PFSK-1 (cell line): ENCODE results near the gene MYH13.

ENCODE experiments used
- FOXP2 ChIP-seq: optimal IDR thresholded peaks from 2 replicates; pipeline ENCODE3; 2011; ENCODE audit warnings: borderline replicate concordance, control low read depth, inconsistent platforms; ENCODE audit not compliant: insufficient read depth; ENCODE audit errors: extremely low read length, extremely low read depth
- POLR2AphosphoS5 ChIP-seq: IDR thresholded peaks from 2 replicates; pipeline ENCODE4 v1.6.1; 2012; ENCODE audit warnings: low read depth, mild to moderate bottlenecking, control low read depth, low read length, moderate library complexity
- REST ChIP-seq, 2 experiments: IDR thresholded peaks; 2 replicates each; pipeline versions ENCODE4 v1.6.1 to v1.8.0; 2011 to 2012; ENCODE audit warnings: low read depth in 2 of 2, low read length in 2 of 2, control low read depth in 1 of 2, inconsistent platforms in 1 of 2, mild to moderate bottlenecking in 1 of 2, moderate library complexity in 1 of 2; ENCODE audit not compliant: insufficient read depth in 1 of 2
- SIN3A ChIP-seq: IDR thresholded peaks from 2 replicates; pipeline ENCODE4 v1.6.1; 2012; ENCODE audit warnings: mild to moderate bottlenecking, low read length, moderate library complexity, borderline replicate concordance; ENCODE audit not compliant: insufficient read depth
- TAF1 ChIP-seq: IDR thresholded peaks from 2 replicates; pipeline ENCODE4 v1.6.1; 2012; ENCODE audit warnings: low read length, control low read depth, borderline replicate concordance; ENCODE audit not compliant: insufficient read depth

MYH13 gene

GRCh38 chr17:10369239-10369638 lies 3.6 kb downstream of the MYH13 start:
- TF ChIP-seq POLR2AphosphoS5 (no peak), REST (IDR thresholded peaks at IDR 0.05; ENCODE audit: insufficient read depth in 1 of 2, low read depth in 2 of 2, low read length in 2 of 2) (no peak), TAF1 (no peak), SIN3A (no peak), FOXP2 (no peak)

DNA sequence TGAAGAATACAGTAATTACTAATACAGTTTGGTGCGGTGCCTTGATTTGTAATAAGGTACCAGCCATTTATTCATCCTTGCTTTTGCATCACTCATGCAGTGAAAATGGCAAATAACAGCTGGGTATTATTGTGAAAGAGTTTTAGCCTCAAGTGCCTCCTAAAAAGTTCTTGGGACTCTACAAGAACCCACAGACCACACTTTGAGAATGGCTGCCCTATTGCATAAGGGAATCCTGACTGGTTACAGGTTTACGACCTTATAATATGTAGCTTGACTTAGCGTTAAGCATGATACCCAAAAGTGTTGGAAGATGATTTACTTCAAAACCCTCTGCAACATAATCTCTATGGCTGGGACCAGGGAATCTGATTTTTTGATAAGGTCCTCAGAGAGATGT lies 4.2 kb downstream of the MYH13 start:
- TF ChIP-seq TAF1 (no peak), SIN3A (no peak), POLR2AphosphoS5 (no peak), FOXP2 (no peak), REST (IDR thresholded peaks at IDR 0.05; ENCODE audit: insufficient read depth in 1 of 2, low read depth in 2 of 2, low read length in 2 of 2) (no peak)

DNA sequence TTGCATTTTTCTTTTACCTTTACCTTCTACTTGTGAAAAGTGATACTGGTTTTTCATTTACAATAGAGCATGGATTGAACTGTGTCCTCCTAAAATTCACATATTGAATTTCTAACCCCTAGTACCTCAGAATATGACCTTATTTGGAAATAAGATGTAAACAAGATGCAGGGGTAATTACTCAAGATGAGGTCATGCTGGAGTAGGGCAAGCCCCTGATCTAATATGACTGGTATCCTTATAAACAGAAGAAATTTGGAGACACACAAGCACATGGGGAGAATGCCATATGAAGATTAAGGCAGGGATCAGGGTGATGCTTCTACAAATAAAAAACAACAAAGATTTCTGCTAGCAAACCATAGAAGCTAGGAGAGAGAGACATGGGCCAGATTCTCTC lies 12.2 kb downstream of the MYH13 start:
- TF ChIP-seq POLR2AphosphoS5 (no peak), TAF1 (no peak), REST (IDR thresholded peaks at IDR 0.05; ENCODE audit: insufficient read depth in 1 of 2, low read depth in 2 of 2, low read length in 2 of 2) (no peak), FOXP2 (no peak), SIN3A (no peak)

DNA sequence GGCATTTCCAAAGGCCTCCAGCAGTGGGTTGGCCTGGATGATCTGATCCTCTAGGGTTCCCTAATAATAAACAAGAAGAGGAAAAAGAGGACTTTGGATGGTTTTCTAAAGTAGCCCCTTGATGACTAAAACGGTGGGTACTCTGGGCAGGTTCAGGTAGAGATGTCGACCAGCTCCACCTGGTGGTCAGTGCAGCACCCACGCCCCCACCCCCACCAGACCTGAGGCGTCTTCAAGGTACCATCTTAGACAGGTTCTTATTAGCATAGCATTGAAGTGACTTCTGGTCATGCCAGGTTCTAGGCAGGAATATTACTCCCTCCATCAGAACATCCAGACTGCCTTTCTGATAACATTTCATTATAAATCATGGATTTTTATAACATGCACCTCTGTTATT lies 15.0 kb downstream of the MYH13 start:
- no peak for TF ChIP-seq SIN3A
- no peak for TF ChIP-seq POLR2AphosphoS5
- no peak for TF ChIP-seq TAF1
- no peak for TF ChIP-seq FOXP2
- TF ChIP-seq REST (IDR thresholded peaks at IDR 0.05; ENCODE audit: insufficient read depth in 1 of 2, low read depth in 2 of 2, low read length in 2 of 2): no peak

DNA sequence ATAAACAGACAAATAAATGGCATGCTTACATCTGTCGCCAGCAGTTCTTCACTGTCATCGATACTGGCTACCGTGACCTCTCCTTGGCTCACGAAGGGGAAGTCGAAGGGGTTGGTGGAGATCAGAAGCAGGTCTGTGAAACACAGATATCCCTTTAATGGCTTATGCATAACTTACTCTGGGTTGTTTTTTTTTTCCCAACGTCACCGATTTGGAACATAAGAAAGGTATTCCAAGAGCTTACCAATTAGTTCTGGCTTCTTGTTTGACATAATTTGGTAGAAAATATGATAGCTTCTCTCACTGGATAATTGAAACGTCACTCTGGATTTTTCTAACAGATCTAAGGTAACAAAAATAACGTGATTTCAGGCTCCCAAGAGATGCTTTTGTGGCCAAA lies 18.2 kb downstream of the MYH13 start:
- TF ChIP-seq SIN3A (no peak), TAF1 (no peak), REST (IDR thresholded peaks at IDR 0.05; ENCODE audit: insufficient read depth in 1 of 2, low read depth in 2 of 2, low read length in 2 of 2) (no peak), FOXP2 (no peak), POLR2AphosphoS5 (no peak)
